Activated T-helper 9 cell treated with anti-CD3 and anti-CD28 coated beads, Interleukin-2, amount 50 U/mL, for 16 hours (primary cell): ENCODE data around the gene NEURL3.
A peak's percentile ranks its signal among the peaks of the same experiment; 100 is the strongest.
"Not testable (repeated sequence)": the region's sequence is repeated elsewhere in the genome, so short reads cannot be mapped to it uniquely, and the experiment has no call there.

Source experiments
- DNase-seq: peaks from one replicate; pipeline ENCODE4 v3.0.0-alpha.2; 2020; ENCODE audit warnings: low read depth

NEURL3 gene

DNA sequence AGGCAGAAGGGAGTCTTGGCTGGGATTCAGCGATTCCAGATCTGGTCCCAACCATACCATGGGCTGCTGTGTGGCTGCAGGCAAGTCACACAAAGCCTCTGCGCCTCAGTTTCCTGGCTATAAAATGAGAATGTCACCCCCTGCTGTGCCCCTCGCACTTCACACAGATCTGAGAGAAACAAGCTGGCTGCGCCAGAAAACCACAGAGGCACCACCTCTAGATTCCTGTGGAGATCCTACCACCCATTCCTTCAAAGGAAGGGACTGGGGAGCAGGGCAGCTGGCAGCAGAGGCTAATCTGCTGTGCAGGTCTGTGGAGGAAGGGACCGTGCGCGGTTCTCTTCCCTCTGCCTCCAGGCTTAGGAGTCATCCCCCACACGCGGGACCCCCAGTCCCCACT lies 19.8 kb downstream of the NEURL3 start:
- no peak for DNase-seq

DNA sequence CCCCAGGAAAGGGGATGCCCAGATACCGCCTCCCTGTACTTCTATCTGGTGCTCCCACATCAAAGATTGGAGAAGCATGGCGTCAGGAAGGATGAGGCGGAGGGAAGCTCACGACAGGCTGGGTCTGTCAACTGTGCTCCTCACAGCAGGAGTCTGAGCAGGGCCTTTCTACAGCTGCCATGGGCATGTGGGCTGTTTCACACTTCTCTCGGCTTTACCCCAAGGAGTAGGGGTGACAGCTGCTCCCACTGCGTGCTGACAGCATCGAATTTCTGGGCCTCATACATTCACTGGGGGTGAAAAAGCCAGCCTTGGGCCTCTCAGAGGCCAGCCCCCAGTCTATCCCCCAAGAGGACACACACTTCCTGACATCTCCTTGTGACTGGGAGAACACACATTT lies 21.1 kb downstream of the NEURL3 start:
- no peak for DNase-seq

DNA sequence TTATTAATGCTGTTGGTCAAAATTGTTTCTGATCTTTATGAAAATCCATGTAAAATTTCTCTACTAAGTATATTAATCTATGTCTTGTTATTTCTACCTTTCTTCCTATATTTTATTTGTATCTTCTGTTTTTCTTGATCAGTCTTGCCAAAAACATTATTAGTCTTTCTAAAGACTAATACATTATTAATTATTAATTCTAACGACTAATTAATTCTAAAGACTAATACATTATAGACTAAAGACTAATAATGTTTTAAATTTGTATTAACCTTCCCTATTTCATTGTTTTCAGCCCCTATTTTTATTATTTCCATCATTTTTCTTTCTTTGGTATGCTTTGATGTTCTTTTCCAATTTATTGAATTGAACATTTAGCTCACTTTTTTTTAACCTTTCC lies 27.7 kb downstream of the NEURL3 start:
- no peak for DNase-seq

DNA sequence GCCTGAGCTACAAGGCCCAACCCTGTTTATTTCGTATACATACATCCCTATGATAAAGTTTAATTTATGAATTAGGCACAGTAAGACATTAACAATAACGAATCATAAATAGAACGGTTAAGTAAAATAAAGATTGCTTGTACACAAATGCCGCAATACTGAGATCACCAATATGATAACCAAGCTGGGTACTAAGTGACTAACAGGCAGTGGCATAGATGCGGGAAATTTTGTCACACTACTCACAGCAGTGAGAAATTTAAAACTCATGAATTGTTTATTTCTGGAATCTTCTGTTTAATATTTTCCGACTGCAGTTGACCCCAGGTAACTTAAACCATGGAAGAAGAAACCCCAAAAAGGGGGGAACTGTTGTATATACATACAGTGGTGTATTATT lies 33.4 kb downstream of the NEURL3 start:
- DNase-seq, result no peak

DNA sequence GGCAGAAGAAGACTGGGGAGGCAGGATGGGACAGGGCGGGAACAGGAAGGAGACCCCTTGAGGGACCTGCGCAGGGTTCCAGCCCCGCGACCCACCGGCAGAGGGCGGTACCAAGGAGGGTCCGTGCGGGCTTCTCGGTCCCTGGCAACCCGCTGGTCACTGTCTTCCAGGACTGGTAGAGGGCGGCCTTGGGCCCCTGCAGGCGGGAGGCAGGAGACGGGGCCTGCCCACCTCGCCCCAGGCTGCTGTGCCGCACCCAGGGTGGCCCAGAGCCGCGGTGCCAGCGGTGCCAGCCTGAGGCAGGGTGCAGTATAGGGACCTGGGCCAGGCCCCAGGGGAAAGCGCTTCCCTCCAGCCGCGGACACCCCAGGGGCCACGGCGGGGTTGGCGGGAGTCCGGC lies 34.5 kb downstream of the NEURL3 start:
- peak; percentile 34 for DNase-seq

DNA sequence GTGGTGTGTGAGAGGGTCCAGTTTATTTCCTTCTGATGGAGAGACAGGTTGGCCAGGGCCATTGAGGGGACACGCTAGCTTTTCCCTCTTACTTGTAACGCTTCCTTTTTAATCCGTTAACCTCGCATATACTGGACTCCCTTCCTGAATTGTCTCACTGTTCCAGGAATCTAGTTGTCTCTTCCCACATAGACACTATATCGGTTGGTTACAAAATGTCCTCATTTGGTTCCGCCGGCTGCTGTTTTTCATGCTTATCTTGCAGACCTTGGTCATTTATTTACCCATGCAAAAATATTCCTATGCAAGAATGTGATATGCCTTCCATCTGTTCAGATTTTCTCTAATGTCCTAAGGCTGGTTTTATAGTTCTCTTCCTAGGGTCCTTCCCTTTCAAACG lies 35.0 kb downstream of the NEURL3 start:
- no peak for DNase-seq

DNA sequence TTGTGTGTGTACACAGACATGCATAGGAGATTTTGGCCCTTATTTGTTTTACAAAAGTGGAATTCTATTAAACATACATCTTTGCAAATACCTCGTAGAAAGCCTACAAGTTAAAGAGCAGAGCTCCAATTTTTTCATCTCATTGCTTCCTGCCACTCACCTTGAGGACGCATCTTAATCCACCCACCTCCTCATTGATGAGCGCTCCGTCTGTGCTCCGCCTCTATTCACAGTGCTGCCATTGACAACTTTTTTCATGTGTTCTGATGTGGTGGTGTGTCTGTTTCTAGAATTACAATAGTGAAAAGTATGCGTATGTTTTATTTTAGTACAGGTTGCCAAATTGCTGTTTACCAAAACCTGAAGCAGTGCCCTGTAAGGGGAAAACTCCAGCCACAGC lies 36.3 kb downstream of the NEURL3 start:
- DNase-seq, result no peak

DNA sequence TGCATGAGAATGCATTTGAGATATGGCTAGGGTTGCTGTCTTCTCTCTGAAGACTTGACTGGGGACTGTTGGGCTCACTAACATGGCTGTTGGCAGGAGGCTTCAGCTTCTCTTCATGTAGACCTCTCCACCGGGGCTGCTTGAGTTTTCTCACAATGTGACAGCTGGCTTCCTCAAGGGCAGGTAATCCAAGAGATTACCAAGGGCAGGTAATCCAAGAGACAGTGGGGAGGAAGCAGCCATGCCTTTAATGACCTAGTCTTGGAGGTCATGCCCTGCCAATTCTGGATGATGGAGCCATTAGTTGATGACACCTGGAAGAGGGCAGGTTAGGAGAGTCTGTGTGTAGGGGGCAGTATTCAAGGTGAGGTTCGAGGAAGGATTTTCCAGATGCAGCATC lies 40.5 kb downstream of the NEURL3 start:
- no peak for DNase-seq

DNA sequence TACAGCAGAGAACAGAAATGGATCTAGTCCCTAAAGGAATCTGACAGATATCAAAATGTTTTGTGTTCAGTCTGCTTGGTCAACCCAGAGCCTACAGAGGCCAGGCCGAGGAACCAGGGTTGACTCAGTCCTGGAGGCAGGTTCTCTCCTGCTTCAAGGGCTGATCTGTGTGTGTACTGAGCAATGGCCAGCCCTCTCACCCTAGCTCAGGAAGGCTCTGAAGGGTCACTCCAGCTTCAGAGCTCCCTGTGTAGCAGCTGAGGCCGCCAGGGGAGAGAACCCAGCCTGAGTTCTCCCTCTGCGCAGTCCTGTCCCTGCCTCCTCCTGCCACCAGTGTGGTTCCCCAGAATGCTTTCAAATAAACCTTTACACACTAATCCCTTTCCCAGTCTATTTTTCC lies 41.1 kb downstream of the NEURL3 start:
- DNase-seq, result no peak

DNA sequence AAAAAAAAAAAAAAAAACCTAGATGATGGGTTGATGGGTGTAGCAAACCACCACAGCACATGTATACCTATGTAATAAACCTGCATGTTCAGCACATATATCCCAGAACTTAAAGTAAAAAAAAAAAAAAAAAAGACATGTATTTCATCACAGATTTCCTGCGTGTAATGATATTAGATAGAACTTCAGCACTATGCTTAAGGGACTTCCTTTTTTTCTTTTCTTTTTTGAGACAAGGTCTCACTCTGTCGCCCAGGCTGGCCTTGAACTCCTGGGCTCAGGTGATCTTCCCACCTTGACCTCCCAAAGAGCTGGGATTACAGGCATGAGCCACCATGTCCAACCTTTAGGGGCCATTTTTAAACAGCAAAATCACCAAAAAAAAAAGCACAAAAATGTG lies 42.0 kb downstream of the NEURL3 start:
- no peak for DNase-seq

DNA sequence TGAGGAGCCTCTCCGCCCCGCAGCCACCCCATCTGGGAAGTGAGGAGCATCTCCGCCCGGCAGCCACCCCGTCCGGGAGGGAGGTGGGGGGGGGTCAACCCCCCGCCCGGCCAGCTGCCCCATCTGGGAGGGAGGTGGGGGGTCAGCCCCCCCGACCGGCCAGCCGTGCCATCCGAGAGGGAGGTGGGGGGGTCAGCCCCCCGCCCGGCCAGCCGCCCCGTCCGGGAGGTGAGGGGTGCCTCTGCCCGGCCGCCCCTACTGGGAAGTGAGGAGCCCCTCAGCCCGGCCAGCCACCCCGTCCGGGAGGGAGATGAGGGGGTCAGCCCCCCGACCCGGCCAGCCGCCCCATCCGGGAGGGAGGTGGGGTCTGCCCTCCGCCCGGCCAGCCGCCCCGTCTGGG lies 43.5 kb downstream of the NEURL3 start:
- DNase-seq, result not testable (repeated sequence)

DNA sequence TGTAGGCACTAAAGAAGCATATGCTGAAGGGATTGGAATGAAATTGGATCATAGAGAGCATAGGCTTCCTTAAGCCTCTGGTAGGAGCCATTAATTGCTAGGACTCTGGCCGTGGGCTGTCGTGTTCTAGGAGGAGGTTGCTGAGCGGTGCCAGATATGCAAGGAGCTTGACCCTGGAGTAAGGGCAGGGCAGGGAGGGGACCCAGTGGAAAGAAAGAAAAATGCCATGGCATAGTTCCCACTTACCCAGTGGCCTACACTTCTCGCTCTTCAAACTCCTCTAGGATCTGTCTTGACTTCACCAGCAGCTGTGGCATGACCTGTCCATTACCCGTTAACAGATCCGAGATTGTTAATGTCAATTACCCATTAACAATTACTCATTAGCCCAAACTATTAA lies 53.1 kb downstream of the NEURL3 start:
- DNase-seq, result no peak

DNA sequence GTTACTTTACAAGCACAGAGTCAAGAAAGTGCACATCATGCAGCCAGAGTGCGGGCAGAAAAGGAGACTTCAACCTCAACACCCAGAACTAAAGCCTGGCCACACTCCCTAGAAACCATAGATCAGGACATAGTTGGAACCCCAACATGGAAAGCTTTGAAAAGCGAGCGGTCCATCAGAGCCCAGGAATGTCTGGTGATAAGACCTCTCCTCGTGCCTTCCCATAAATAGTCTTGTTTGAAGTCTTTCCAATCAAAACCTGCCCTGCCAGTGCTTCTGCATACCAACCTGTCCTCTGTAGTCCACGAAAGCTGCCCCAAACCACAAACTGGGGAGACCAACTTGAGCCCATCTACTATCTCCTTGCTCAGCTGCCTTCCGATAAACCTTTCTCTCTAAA lies 55.5 kb downstream of the NEURL3 start:
- DNase-seq, result no peak

DNA sequence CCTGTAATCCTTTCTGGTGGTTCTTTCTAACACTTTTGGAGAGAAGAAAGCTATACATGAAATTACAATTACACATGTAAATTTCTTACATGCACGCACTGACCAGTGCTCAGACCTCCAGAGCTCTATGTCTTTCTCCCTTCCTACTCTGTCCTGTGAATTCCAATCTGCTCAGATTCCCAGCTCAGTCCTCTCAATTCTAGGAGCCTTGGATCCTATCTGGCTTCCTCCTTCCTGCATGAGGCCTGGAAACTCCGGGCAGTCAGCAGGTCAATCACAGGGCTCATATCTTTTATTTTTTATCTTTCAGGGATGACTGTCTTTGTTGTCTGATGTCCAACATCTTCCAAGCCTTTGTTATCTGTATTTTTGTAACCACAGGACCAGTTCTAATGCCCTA lies 56.0 kb downstream of the NEURL3 start:
- DNase-seq, result no peak

DNA sequence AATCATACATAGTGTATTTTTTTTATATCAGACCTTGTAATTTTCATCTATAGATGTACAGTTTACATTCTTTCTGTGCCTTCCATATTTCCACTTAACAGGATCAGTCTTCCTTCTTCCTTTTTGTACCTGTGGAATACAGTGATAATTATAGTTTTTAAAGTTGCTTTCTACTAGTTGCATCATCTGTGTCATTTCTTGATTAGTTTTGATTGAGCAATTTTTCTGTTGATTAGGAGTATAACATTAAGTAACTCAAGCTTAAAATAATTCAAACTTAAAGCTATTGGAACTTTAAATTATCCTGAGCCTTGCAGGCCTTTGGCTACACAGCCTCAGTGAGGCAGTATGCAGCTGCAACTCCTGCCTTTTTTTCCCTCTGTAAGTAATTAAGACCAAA lies 57.4 kb downstream of the NEURL3 start:
- DNase-seq, result no peak
